ENCODE results near the gene DHODH.

DHODH gene

DNA sequence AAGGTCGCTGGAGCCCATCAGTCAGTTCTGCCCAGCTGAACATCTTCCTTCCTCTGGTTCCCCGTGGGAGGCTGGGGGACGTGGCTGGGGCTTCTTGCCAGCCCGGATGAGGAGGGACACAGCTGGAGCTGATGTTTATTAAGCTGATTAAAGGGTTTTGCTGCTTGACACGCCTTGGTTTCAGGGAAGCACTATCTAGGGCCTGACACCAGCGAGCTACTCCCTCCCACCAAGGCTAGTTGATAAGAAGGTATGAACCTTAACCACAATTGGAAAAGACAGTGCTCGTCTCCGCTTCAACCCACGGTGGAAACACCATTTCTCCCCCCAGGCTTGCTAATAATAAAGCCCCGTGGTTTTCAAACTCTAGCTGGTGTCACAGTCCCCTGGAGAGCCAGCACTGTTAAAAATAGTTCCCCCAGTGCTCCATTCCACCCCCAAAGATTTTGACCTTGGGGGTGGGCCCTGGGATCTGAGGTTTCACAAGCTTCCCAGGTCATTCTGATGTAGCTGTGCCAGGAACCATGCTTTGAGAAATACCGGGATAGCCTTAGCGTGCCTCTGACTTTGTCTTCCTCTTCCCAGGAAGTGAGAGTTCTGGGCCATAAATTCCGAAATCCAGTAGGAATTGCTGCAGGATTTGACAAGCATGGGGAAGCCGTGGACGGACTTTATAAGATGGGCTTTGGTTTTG is 5.5 kb downstream of the DHODH start:
- DNase-seq = no peak

DNA sequence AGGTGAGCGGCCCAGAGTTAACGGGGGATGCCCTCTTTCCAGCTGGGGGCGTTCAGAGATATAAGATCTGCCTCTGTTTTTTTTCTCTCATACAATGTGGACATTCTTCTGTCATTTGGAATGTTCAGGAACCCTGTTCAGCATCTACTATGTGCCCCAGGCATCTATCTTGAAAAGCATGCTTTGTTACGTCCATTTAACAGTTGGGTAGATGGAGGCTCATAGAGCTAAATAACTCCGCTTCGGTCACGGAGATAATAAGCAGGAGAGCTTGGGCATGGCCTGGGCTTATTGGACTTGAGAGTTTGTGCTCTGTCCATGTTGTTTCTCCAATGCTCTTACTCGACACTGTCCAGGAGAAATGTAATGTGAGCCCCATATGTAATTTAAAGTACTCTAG is 6.1 kb downstream of the DHODH start:
- no peak for DNase-seq

- DNase-seq = no peak
Observed at GRCh38 chr16:72015124-72015523, 6.6 kb downstream of the DHODH start.

DNA sequence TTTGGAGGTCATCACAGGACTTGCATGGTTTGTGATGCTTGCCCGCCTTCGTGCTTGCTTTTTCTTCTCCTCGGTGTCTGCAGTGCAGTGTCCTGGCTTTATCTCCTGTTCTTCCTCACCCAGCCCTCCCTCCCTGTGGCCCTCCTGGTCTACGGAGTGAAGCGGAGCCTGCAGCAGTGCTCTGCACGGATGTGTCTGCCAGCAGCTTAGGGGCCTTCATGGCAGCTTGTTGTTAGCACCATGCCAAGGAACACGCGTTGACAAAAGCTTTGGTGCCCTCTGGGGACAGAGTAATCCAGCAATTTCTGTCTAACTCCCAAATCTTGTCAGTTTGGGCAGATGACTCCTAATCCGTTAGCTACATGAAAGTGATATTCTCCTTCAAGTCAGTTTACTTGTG is 9.9 kb downstream of the DHODH start:
- DNase-seq = no peak

- no peak for DNase-seq
Observed at GRCh38 chr16:72021043-72021442, 12.5 kb downstream of the DHODH start.

- no peak for DNase-seq
Observed at GRCh38 chr16:72022127-72022526, 13.6 kb downstream of the DHODH start.

DNA sequence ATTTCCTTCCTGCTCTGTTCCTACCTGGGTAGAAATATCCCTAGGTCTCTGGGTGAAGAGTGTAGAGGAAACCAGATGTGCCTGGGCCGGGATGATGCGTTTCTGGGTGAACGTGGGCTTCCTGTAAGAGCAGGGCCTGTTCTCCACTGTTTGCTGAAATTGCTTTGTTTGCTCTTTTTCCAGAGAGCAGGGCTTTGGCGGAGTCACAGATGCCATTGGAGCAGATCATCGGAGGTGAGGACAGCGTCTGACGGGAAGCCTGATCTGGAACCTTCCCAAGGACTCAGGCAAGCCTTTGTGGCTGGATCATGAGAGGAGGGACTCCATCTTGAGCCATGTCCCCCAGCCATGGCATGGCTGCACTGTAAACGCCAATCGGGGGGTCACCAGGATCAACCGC is 15.4 kb downstream of the DHODH start:
- DNase-seq = no peak

DNA sequence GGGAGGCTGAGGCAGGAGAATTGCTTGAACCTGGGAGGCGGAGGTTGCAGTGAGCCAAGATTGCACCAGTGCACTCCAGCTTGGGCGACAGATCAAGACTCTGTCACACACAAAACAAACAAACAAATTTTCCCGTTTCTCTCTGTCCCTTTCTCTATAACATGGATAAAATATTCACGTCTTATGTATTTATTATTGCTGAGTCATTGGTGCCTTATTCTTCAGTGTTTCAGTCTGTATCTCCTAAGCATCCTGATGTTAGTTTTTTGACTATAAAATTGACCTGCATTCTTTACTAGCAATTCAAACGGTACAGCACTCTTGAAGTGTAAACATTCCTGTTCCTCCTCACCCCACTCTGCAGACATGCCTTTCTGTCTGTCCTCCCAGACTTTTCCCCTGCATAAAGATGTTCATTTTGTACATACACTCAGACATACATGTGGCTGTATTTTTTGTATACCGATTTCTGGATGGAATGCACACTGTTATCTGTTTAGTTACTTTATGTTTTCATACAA is 16.4 kb downstream of the DHODH start:
- no peak for DNase-seq

DNA sequence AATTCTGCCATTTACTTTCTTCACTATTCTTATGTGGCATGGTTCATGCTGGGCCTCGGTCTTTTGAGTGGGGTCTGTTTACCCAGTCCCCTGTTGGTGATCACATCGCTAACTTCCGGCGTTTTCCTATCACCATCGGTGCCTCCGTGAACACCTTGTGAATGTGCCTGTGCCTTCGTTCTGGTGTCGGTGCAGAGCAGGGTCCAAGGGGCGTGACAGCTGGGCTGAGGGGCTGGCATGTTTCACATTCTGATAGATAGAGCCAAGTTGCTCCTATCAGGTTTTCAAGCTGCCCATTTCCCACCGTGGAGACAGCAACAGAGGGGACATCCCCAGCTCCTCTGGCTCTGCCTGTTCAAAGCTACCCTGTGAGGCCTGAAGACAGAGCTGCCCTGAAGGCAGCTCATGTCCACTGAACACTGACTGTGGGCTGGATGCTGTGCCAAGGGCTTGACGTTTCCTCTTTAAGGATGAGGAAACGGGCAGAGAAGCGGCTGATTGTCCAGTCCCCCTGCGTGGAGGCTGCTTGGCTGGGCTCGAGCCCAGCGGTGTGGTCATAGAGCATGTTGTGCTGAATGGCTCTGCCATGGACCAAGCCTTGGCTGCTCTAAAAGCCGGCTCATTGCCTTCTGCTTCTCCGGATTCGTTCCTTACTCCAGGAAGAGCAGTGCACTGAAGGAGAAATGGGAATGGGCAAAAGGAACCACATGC is 17.0 kb downstream of the DHODH start:
- DNase-seq = peak in 10 of 14 donors; percentile 17 to 79 (median 36)

DNA sequence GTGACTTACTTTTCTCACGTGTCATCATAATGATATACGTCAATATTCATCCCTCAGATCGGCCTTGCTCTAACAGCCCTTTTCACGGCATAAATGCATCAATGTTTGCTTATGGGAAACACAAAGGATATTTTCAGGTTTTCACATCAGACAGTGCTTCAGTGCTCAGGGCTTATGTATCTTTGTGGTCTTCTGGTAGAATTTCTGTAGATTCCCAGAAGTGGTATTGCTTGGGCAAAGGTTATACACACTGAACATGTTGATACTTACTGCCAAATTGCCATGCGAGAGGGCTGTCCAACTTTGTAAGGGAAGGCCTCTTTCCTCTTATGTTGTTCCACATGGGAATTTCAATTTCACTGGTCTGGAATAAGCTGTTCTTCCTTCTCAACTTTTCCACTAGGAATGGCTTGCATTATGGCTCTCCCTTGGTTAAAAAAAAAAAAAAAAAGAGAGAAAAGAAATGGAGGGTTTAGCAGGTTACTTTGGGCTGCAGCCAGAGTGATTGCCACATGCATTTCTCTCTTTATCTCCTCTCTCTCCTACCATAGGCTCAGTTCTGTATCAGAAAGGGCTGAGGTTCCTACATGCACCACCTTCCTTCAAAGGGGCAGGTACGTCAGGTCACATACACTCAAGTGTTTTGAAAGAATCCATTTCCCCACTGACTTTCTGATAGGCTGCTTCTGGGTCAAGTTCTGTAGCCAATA is 19.3 kb downstream of the DHODH start:
- no peak for DNase-seq

DNA sequence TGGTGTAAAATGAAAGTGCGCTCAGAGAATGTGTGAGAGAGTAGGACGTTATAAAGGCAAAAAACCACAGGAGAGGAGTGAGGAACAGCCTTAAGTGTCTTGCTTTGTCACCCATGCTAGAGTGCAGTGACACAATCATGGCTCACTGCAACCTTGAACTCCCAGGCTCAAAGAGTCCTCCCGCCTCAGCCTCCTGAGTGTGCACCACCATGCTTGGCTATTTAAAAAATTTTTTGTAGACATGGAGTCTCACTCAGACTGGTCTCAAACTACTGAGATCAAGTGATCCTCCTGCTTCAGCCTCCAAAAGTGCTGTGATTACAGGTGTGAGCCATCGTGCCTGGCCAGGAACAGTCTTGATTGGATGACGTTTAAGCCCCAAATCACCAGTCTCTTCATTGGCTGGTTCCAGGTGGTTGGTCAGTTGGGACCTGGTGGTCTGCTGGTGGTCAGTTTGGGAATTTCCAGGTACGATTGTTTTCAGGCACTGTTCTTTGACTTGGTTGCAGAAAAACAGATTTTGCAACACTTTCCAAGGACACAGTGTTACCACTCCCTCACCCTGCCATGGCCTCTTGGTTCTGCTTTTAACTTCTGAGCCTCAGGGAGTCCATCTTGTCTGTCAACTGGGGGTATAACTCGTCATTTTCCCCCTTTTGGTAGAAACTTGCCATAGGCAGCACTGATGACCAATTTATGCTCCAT is 21.2 kb downstream of the DHODH start:
- no peak for DNase-seq

GRCh38 chr16:72033437-72033836 is 24.9 kb downstream of the DHODH start:
- no peak for DNase-seq

- DNase-seq = no peak
Observed at GRCh38 chr16:72036098-72036497, 27.6 kb downstream of the DHODH start.

DNA sequence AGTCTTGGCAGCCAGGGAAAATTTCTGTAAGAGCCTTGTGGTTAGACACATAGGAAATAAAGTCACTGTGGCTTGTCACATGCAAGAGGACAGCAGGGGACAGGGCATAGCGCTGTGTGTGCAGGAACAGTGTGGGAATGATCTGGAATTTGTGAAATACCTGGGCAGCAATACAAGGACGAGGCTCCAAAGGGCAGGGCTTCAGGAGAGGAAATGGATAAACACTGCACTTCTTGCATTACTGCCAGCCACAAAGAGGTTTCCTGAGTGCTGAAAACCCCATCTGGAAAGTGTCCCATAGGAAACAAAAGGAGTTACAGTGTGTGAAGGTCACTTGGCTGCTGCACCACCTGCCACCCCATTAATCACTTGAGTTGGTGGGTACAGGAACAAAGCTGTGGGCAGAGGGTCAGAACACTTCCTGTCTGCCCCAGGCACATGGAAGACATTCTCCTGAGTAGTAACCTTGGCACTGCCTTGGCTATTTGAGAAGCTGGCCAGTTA is 33.7 kb downstream of the DHODH start:
- peak in 7 of 14 donors; percentile 5 to 66 (median 26) for DNase-seq

DNA sequence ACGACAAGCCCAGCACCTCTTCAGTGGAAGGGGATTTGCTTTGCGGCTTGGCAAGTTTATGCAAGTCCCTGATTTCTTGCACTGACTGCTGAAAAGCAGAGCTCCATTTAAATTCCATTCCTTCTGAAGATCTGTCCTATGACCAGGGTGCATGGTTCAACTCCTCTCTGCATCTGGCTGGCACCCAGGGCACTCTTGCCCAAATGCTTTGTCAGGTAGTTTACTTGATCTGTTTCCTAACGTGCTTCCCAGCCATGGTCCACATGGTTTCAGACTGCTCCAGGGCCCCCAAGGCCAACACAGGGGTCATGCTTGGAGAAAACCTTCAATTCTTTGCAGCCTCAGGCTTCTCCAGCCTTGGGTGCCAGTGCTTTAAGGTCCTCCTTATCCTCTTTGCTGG is 34.5 kb downstream of the DHODH start:
- no peak for DNase-seq

DNA sequence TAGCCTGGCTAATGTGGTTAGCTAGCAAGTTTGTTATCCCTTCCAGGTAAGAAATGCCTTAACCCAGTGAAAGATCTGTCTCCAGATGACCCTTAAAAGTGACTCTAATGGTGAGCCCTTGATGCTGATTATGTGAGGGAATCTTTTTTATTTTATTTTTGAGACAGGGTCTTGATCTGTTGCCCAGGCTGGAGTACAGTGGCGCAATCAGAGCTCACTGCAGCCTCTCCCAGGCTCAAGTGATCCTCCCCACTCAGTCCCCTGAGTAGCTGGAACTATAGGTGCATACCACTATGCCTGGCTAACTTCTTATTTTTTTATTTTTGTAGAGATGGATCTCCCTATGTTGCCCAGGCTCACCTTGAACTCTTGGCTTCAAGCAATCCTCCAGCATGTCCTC is 35.0 kb downstream of the DHODH start:
- DNase-seq = no peak

GRCh38 chr16:72044296-72044695 is 35.8 kb downstream of the DHODH start:
- DNase-seq = no peak

- no peak for DNase-seq
Observed at GRCh38 chr16:72044825-72045359, 36.3 kb downstream of the DHODH start.

DNA sequence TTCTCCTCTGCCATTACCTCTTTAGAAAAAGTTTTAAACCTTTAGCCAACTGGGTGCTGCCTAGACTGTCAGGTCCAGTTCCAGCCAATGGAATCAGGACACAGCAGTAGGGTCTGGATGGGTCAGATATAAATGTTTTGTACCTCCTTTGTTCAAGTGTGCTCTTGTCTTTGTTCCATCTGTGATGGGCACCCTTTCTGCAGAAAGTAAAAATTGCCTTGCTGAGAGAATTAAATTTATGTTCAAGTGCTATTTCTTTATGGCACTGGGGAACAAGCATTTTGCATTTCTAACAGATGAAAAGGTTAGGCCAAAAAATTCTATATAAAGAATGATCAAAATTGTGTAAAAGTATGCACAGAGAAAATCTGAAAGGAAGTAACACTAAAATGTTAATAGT is 40.6 kb downstream of the DHODH start:
- no peak for DNase-seq

DNA sequence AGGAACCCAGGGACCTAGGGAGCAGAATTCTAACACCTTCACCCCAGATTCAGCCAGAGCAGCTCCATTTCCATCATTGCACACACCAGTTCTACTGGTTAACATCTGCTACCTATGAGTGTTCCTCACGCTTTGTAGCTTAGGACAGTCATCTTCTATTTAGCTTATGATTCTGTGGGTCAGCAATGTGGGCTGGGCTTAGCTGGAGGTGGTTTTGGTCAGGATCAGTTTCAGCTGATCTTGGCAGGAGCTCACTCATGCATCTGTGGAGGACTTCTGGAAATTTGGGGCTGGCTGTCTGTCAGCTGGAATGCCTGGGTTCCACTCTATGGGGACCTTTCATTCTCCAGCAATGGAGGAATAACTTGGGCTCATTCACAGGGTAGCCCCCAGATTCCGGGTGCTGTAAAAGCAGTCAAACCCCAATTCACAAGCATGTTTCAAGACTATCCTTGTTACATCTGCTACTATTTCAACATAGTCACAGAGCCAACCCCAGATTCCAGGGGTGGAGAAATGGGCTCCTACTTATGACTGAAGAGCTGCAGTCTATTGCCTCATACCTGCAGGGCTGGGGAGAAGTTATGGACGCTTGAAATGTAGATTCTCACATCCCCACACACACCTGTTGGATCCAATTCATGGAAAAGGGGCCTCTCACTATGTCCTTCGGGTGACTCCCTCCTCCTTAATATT is 42.4 kb downstream of the DHODH start:
- DNase-seq = no peak

- no peak for DNase-seq
Observed at GRCh38 chr16:72051818-72052217, 43.3 kb downstream of the DHODH start.
